IPS-20b (cell line): ENCODE results near the gene FRAS1.
"Not testable (repeated sequence)": the region's sequence is repeated elsewhere in the genome, so short reads cannot be mapped to it uniquely, and the experiment has no call there.

Experiments used
- H3K27ac ChIP-seq: one replicate; pipeline ENCODE4 v1.5.1; 2013; ENCODE audit warnings: low read length
- H3K27me3 ChIP-seq: 2 replicates; pipeline ENCODE4 v1.6.1; 2013; ENCODE audit warnings: mild to moderate bottlenecking, low read length, inconsistent platforms; ENCODE audit not compliant: insufficient read depth
- H3K36me3 ChIP-seq: 2 replicates; pipeline ENCODE4 v1.6.1; 2013; ENCODE audit warnings: low read depth, mild to moderate bottlenecking, inconsistent platforms, low read length, moderate library complexity; ENCODE audit not compliant: insufficient read depth
- H3K4me1 ChIP-seq: 2 replicates; pipeline ENCODE4 v1.6.1; 2013; ENCODE audit warnings: mild to moderate bottlenecking, control low read depth, inconsistent platforms, low read length, moderate library complexity; ENCODE audit not compliant: insufficient read depth
- H3K4me3 ChIP-seq: 2 replicates; pipeline ENCODE4 v1.5.1; 2013; ENCODE audit warnings: mild to moderate bottlenecking, low read length, inconsistent platforms
- H3K9ac ChIP-seq: 2 replicates; pipeline ENCODE4 v1.6.1; 2013; ENCODE audit warnings: low read depth, mild to moderate bottlenecking, inconsistent platforms, low read length, moderate library complexity
- H3K9me3 ChIP-seq: 2 replicates; pipeline ENCODE4 v1.6.1; 2013; ENCODE audit warnings: mild to moderate bottlenecking, low read depth, low read length, inconsistent platforms; ENCODE audit not compliant: insufficient read depth

FRAS1 gene

DNA sequence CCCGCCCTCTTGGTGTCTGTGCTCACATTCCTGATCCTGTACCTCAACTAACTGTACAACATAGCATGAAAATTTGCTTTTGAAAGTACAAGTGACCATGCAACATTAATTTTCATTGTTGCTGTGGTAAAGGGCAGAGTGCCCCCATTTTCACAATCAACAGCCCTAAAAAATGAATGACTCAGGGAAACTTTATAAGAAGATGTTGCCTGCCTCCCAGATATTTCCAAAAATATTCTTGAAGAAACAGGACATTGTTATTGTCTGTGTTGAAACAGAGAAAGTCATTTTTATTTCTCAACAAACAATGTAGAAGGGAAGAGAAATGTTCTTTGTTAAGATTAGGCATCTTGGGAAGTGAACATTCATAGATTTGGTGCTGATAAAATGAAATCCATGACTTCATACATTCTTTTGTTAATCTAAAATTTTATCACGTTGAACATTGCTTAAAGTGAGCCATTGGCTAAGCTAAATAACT, 380.5 kb downstream of the FRAS1 start:
- Histone ChIP-seq H3K9me3 (no peaks in the 10 kb centered on the region), H3K4me3 (no peak overlapping the region), H3K9ac (no peak overlapping the region), H3K36me3 (peaks cover 74% of the 10 kb centered on the region), H3K4me1 (no peaks in the 10 kb centered on the region), H3K27me3 (no peaks in the 10 kb centered on the region), H3K27ac (no peak overlapping the region)

DNA sequence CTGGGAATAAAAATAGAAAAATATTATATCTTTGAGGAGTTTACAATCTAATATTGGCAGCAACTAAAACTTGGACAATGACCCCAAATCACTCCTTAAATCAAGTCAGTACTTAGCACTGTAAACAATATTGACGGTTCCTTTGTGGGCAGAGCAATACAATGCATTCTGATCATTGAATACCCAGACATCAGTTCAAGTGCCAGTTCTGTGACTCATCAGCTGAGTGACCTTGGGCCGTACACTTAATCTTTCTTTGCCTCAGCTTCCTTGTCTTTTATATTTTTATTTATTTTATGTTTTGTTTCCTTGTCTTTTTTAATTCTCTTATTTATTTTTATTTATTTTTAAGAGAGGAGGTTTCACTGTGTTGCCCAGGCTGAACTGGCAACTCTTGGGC, 382.2 kb downstream of the FRAS1 start:
- Histone ChIP-seq H3K4me1 (no peaks in the 10 kb centered on the region), H3K9ac (no peak overlapping the region), H3K36me3 (peaks cover 78% of the 10 kb centered on the region), H3K4me3 (no peak overlapping the region), H3K27me3 (no peaks in the 10 kb centered on the region), H3K27ac (no peak overlapping the region), H3K9me3 (no peaks in the 10 kb centered on the region)

GRCh38 chr4:78441756-78442155, 384.6 kb downstream of the FRAS1 start:
- Histone ChIP-seq H3K4me3 (no peak overlapping the region), H3K4me1 (no peaks in the 10 kb centered on the region), H3K36me3 (peaks cover 89% of the 10 kb centered on the region)

DNA sequence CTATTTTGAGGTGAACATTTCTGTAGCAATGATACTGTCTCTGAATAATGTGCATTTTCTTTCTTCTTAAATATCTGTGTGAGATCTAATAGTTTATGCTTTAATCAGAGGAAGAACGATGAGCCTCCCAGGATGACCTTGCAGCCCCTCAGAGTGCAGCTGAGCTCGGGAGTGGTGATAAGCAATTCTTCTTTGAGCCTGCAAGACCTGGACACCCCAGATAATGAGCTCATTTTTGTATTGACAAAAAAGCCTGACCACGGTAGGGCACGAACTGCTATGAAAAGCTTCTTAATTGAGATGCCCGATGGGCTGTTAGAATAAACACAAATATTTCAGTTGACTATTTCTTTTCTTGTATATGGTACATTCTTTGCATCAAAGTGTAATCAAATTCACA, 389.5 kb downstream of the FRAS1 start:
- no peak overlapping the region for H3K9ac ChIP-seq

More at GRCh38 chr4:78441756-78442155, 384.6 kb downstream of the FRAS1 start:
- H3K9me3 ChIP-seq, result no peaks in the 10 kb centered on the region
- no peak overlapping the region for H3K27ac ChIP-seq
- no peak overlapping the region for H3K9ac ChIP-seq
- no peaks in the 10 kb centered on the region for H3K27me3 ChIP-seq

DNA sequence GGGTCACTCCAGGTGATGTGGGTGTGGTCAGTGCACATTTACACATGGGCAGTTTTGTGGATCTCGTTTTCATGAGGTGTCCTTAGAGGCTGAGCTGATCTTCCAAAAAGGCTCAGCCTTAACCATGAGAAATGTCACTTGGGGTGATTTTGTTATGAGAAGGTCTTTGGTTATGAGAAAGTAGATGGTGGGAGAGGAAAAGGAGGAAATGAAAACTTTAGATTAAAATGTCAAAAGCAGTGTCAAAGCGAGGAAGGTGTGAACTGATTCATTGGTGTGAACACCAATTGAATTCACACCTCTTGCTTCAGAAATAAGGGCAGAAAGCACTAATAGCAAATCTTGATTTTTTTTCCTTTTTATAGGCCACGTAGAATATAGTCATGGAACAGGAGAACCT, 394.3 kb downstream of the FRAS1 start:
- Histone ChIP-seq H3K9ac (no peak overlapping the region), H3K27me3 (no peaks in the 10 kb centered on the region), H3K4me3 (no peak overlapping the region), H3K9me3 (no peaks in the 10 kb centered on the region), H3K27ac (no peak overlapping the region), H3K36me3 (peaks cover 99% of the 10 kb centered on the region), H3K4me1 (no peaks in the 10 kb centered on the region)

More for the DNA sequence above, 389.5 kb downstream of the FRAS1 start:
- Histone ChIP-seq H3K4me3 (no peak overlapping the region), H3K27ac (no peak overlapping the region), H3K36me3 (peaks cover 92% of the 10 kb centered on the region), H3K9me3 (no peaks in the 10 kb centered on the region), H3K27me3 (no peaks in the 10 kb centered on the region), H3K4me1 (no peaks in the 10 kb centered on the region)

GRCh38 chr4:78454016-78454415, 396.9 kb downstream of the FRAS1 start:
- Histone ChIP-seq H3K9ac (no peak overlapping the region), H3K4me3 (no peak overlapping the region), H3K9me3 (no peaks in the 10 kb centered on the region), H3K36me3 (peaks cover 99% of the 10 kb centered on the region), H3K4me1 (no peaks in the 10 kb centered on the region), H3K27ac (no peak overlapping the region), H3K27me3 (no peaks in the 10 kb centered on the region)

GRCh38 chr4:78457751-78458150, 400.6 kb downstream of the FRAS1 start:
- H3K9ac ChIP-seq, result no peak overlapping the region
- H3K27ac ChIP-seq, result no peak overlapping the region
- H3K27me3 ChIP-seq, result no peaks in the 10 kb centered on the region
- H3K4me1 ChIP-seq, result no peaks in the 10 kb centered on the region
- H3K4me3 ChIP-seq, result no peak overlapping the region
- no peaks in the 10 kb centered on the region for H3K9me3 ChIP-seq
- peaks cover 96% of the 10 kb centered on the region for H3K36me3 ChIP-seq

GRCh38 chr4:78459327-78459726, 402.2 kb downstream of the FRAS1 start:
- H3K27me3 ChIP-seq, result no peaks in the 10 kb centered on the region
- H3K4me3 ChIP-seq, result no peak overlapping the region
- no peaks in the 10 kb centered on the region for H3K4me1 ChIP-seq
- H3K9me3 ChIP-seq, result no peaks in the 10 kb centered on the region
- H3K9ac ChIP-seq, result no peak overlapping the region
- no peak overlapping the region for H3K27ac ChIP-seq
- peaks cover 94% of the 10 kb centered on the region for H3K36me3 ChIP-seq

DNA sequence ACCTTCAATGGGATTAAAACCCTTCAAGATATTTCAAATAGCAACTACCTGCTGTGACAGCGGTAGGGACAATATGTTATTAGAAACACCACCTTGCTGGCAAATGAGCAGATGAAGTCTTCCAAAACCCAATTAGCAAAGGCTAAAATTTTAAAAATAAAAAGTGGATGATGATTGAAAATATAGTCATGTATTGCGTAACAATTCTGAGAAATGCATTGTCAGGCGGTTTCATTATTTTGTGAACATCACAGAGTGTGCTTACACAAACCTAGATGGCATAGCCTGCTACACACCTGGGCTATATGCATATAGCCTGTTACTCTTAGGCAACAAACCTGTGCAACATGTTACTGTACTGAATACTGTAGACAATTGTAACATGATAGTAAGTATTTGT, 403.2 kb downstream of the FRAS1 start:
- Histone ChIP-seq H3K27ac (no peak overlapping the region), H3K9ac (no peak overlapping the region), H3K4me1 (no peaks in the 10 kb centered on the region), H3K4me3 (no peak overlapping the region), H3K27me3 (no peaks in the 10 kb centered on the region), H3K36me3 (peaks cover 94% of the 10 kb centered on the region), H3K9me3 (no peaks in the 10 kb centered on the region)

DNA sequence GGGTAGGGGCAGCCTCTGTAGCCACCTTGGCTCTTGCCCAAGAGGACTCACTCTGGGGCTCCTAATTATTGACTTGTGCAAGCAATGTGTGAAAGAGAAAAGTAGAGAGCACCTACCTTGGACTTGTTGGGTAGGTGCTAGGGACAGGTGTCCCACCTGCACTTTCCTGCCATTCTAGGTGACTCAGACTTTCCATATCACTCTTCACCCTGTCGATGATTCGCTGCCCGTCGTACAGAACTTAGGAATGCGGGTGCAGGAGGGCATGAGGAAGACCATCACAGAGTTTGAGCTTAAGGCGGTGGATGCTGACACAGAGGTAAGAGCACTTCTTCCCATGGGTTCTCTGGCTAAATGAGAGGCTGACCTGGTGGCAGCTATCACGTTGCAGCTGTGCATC, 407.1 kb downstream of the FRAS1 start:
- peaks cover 93% of the 10 kb centered on the region for H3K36me3 ChIP-seq
- no peaks in the 10 kb centered on the region for H3K27me3 ChIP-seq
- no peak overlapping the region for H3K9ac ChIP-seq
- no peak overlapping the region for H3K4me3 ChIP-seq
- H3K9me3 ChIP-seq, result no peaks in the 10 kb centered on the region
- no peaks in the 10 kb centered on the region for H3K4me1 ChIP-seq
- no peak overlapping the region for H3K27ac ChIP-seq

DNA sequence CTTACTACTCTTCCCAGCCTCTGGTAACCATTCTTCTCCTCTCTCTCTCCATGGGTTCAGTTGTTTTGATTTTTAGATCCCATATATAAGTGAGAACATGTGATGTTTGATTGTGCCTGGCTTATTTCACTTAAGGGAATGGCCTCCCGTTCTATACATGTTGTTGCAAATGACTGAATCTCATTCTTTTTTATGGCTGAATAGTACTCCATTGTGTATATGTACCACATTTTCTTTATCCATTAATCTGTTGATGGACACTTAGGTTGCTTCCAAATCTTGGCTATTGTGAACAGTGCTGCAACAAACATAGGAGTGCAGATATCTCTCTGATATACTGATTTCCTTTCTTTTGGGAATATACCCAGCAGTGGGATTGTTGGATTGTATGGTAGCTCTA, 410.1 kb downstream of the FRAS1 start:
- not testable (repeated sequence) for H3K27me3 ChIP-seq, H3K4me1 ChIP-seq, H3K4me3 ChIP-seq, H3K9me3 ChIP-seq, H3K27ac ChIP-seq, H3K9ac ChIP-seq
- peaks cover 96% of the 10 kb centered on the region for H3K36me3 ChIP-seq

DNA sequence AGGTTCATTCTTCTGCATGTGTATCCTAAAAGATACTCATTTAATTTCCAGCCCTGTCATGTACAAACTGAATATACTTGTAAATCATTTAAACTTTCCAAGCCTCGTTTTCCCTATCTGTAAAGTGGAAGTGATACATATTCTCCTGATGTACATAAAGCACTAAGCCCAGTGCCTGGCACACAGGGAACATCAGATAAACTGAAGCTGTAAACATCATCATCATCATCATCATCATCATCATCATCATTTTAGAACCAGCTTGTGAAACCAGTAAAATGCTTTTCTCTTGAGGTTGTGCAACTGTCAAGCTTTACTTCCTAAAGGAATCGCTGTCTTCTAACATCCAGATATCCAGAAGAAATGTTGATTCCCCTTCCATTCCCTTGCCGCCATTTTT, 411.1 kb downstream of the FRAS1 start:
- H3K4me1 ChIP-seq, result no peaks in the 10 kb centered on the region
- no peaks in the 10 kb centered on the region for H3K9me3 ChIP-seq
- peaks cover 99% of the 10 kb centered on the region for H3K36me3 ChIP-seq
- no peaks in the 10 kb centered on the region for H3K27me3 ChIP-seq
- H3K27ac ChIP-seq, result no peak overlapping the region
- H3K4me3 ChIP-seq, result no peak overlapping the region
- no peak overlapping the region for H3K9ac ChIP-seq
